HepG2 (cell line): ENCODE results near the gene LRRC4C. TPM values are rescaled to one million over a fixed set of nuclear protein-coding genes. Genes with fewer than 3 reads are reported as not detected.

Experiments used
- ATAC-seq: fragments of 200-7000 bp; cut with Tn5 transposase; 3 replicates; pipeline ENCODE4 v1.9.1; 2020; ENCODE audit warnings: mild to moderate bottlenecking, moderate library complexity
- BruUV-seq: library from RNA; stranded (reverse); fragments of 400-500 nt; replicated peaks from 2 replicates; lab custom pipeline; 2021; lab: Mats Ljungman, UMichigan
- CTCF ChIA-PET: fragments of 300-600 bp; formaldehyde crosslinking; extraction: SDS; loops from one replicate; lab custom pipeline; 2021; ENCODE audit warnings: low total read pairs, inconsistent platforms, low intra/inter-chr PET ratio; lab: Yijun Ruan, JAX
- POLR2A ChIA-PET: fragments of 350-600 bp; sonication (Branson Sonifier 250); formaldehyde crosslinking; loops from one replicate; lab custom pipeline; 2020; ENCODE audit warnings: antibody characterized with exemption, inconsistent platforms; lab: Yijun Ruan, JAX
- DNase-seq: peaks from one replicate; pipeline ENCODE4 v3.0.0-alpha.2; 2015; ENCODE audit warnings: low spot score
- FAIRE-seq: peaks from 3 replicates; lab custom pipeline; 2011; peaks lifted over from hg19 to GRCh38; lab: Jason Lieb, UNC
- H2AFZ ChIP-seq: one replicate; pipeline ENCODE4 v1.6.1; 2011; ENCODE audit warnings: low read length, inconsistent platforms
- H3K27ac ChIP-seq: fragments of 300-600 bp; 3 replicates; pipeline ENCODE4 v1.8.0; 2011; ENCODE audit warnings: mixed run types, mild to moderate bottlenecking, mixed read lengths, low read length, inconsistent platforms; ENCODE audit not compliant: insufficient read depth; ENCODE audit errors: extremely low read length
- H3K27me3 ChIP-seq, 2 experiments: fragments of 200-600 bp in 1 of 2; 2 replicates in 1 of 2; 3 replicates in 1 of 2; pipeline versions ENCODE4 v1.6.0 to v1.8.0; 2011; ENCODE audit warnings: low read length in 2 of 2, mild to moderate bottlenecking in 2 of 2, moderate library complexity in 2 of 2, inconsistent platforms in 1 of 2; ENCODE audit not compliant: insufficient read depth in 2 of 2, control insufficient read depth in 1 of 2
- H3K36me3 ChIP-seq, 2 experiments: fragments of 200-600 bp in 1 of 2; replicated peaks in 1 of 2; 2 replicates in 1 of 2; 3 replicates in 1 of 2; pipeline versions ENCODE4 v1.5.1 to v1.8.0; 2011; ENCODE audit warnings: low read length in 2 of 2, inconsistent platforms in 1 of 2; ENCODE audit not compliant: insufficient read depth in 2 of 2, control insufficient read depth in 1 of 2
- H3K4me1 ChIP-seq: 2 replicates; pipeline ENCODE4 v1.5.1; 2012; ENCODE audit warnings: low read length, inconsistent platforms; ENCODE audit not compliant: insufficient read depth
- H3K4me2 ChIP-seq: 2 replicates; pipeline ENCODE4 v1.6.0; 2011; ENCODE audit warnings: low read depth, low read length, inconsistent platforms
- H3K4me3 ChIP-seq, 3 experiments: fragments of 200-600 bp in 1 of 3; sonication (generic), shearing (Covaris generic) in 1 of 3; replicated peaks in 1 of 3; 2 replicates each; pipeline ENCODE4 v1.5.1; 2011 to 2016; ENCODE audit warnings: low read length in 3 of 3, inconsistent platforms in 2 of 3, low read depth in 2 of 3, mild to moderate bottlenecking in 2 of 3, control low read depth in 1 of 3, mixed read lengths in 1 of 3; ENCODE audit not compliant: insufficient read depth in 1 of 3
- H3K79me2 ChIP-seq: one replicate; pipeline ENCODE4 v1.6.1; 2011; ENCODE audit warnings: low read length, inconsistent platforms; ENCODE audit not compliant: insufficient read depth
- H3K9ac ChIP-seq: 2 replicates; pipeline ENCODE4 v1.6.0; 2011; ENCODE audit warnings: mild to moderate bottlenecking, low read depth, low read length, inconsistent platforms; ENCODE audit not compliant: insufficient read depth
- H3K9me3 ChIP-seq: 2 replicates; pipeline ENCODE4 v1.5.1; 2012; ENCODE audit warnings: mild to moderate bottlenecking, low read length
- H4K20me1 ChIP-seq: 2 replicates; pipeline ENCODE4 v1.6.0; 2011; ENCODE audit warnings: inconsistent platforms, mild to moderate bottlenecking, low read length, moderate library complexity; ENCODE audit not compliant: insufficient read depth
- CHD4 ChIP-seq: fragments of 200-600 bp; sonication (generic); IDR thresholded peaks from 2 replicates; pipeline ENCODE4 v1.7.0; 2017; ENCODE audit warnings: mild to moderate bottlenecking, low read length, borderline replicate concordance
- KLF9 ChIP-seq: IDR thresholded peaks from 2 replicates; pipeline ENCODE4 v1.6.1; 2016; ENCODE audit warnings: low read depth
- MZF1 ChIP-seq: sonication (generic); formaldehyde crosslinking; IDR thresholded peaks from 2 replicates; pipeline ENCODE4 v1.8.1; 2023; ENCODE audit warnings: mild to moderate bottlenecking, missing genetic modification reagents, borderline replicate concordance
- POLR2AphosphoS2 ChIP-seq: IDR thresholded peaks from 2 replicates; pipeline ENCODE4 v1.6.1; 2011; ENCODE audit warnings: low read depth, low read length, improper control_type of control experiment
- TCF7 ChIP-seq: sonication (generic); IDR thresholded peaks from 2 replicates; pipeline ENCODE4 v1.6.1; 2016; ENCODE audit warnings: antibody characterized with exemption, low read depth
- ZFP62 ChIP-seq: sonication (generic); formaldehyde crosslinking; IDR thresholded peaks from 2 replicates; pipeline ENCODE4 v1.4.0; 2020; ENCODE audit warnings: missing genetic modification reagents
- ZNF18 ChIP-seq: sonication (generic); formaldehyde crosslinking; IDR thresholded peaks from 2 replicates; pipeline ENCODE4 v1.8.0; 2022; ENCODE audit warnings: mild to moderate bottlenecking, missing genetic modification reagents; ENCODE audit not compliant: insufficient replicate concordance
- ZNF224 ChIP-seq: sonication (generic); formaldehyde crosslinking; IDR thresholded peaks from 2 replicates; pipeline ENCODE4 v1.5.0; 2020; ENCODE audit warnings: mild to moderate bottlenecking, missing genetic modification reagents
- ZNF292 ChIP-seq: sonication (generic); formaldehyde crosslinking; IDR thresholded peaks from 2 replicates; pipeline ENCODE4 v1.8.1; 2022; ENCODE audit warnings: mild to moderate bottlenecking, low read depth, missing genetic modification reagents, borderline replicate concordance
- ZNF691 ChIP-seq: sonication (generic); formaldehyde crosslinking; IDR thresholded peaks from 2 replicates; pipeline ENCODE4 v1.4.0; 2020; ENCODE audit warnings: missing genetic modification reagents, low read depth, mild to moderate bottlenecking, borderline replicate concordance
- WGBS: methylation state at CpG from one replicate; pipeline ENCODE4 v1.1.6; 2017; ENCODE audit warnings: low lambda C conversion rate; 5-methylcytosine and 5-hydroxymethylcytosine counted together
- in situ Hi-C: cut with HindIII; loops from 2 replicates; pipeline ENCODE4 v1.10.0; 2017; ENCODE audit warnings: low pct_unique_long_range_greater_than_20kb; ENCODE audit not compliant: extremely low pct_ligation_motif_present
- intact Hi-C: fragments of 100-400 bp; cut with micrococcal nuclease; formaldehyde crosslinking; loops from one replicate; pipeline ENCODE4 v1.10.0; 2022; ENCODE audit not compliant: unreplicated experiment
- polyA plus RNA-seq, 8 experiments: library from polyadenylated mRNA; depleted of rRNA in 3 of 8; stranded (reverse) in 7 of 8; unstranded in 1 of 8; fragments of >200 nt; fragmentation: Illumina TruSeq in 4 of 8; extraction: Trizol in 4 of 8; gene quantifications; 2 replicates each; pipeline versions ENCODE4 v1.2.1 to v1.2.3, GENCODE V29; 2011 to 2016; ENCODE audit warnings: low read depth in 4 of 8, missing spikeins in 1 of 8, mixed read lengths in 1 of 8; ENCODE audit not compliant: insufficient read depth in 1 of 8
- total RNA-seq, 5 experiments: library from RNA; depleted of rRNA; stranded (reverse); fragments of >200 nt; fragmentation: Illumina TruSeq; extraction: Trizol; gene quantifications; 2 replicates each; pipeline ENCODE4 v1.2.3, GENCODE V29; 2016; ENCODE audit warnings: low read depth in 1 of 5

LRRC4C gene
- total and polyA plus RNA-seq, 2 of the 13 experiments (the other 11 are each of a cell fraction or from before 2014, with no cell fraction given): not detected

GRCh38 chr11:41309111-41309522, 150.3 kb downstream of the LRRC4C start:
- H3K36me3 ChIP-seq: no peaks in the 10 kb centered on the region
- intact Hi-C loops: no loop called here
- FAIRE-seq: no peak
- no peak overlapping the region for H2AFZ ChIP-seq
- no peaks in the 10 kb centered on the region for H3K4me1 ChIP-seq
- 36% methylated on average over 4 of the region's 4 CpGs for WGBS
- no peak overlapping the region for H3K9ac ChIP-seq
- no peak overlapping the region for H3K27ac ChIP-seq
- in situ Hi-C loops: no loop called here
- H3K27me3 ChIP-seq: no peaks in the 10 kb centered on the region
- H3K79me2 ChIP-seq: no peaks in the 10 kb centered on the region
- ATAC-seq: no peak
- no peaks in the 10 kb centered on the region for H3K9me3 ChIP-seq
- CTCF ChIA-PET: no interaction called here
- no TSS peak for BruUV-seq
- no peak overlapping the region for H3K4me2 ChIP-seq
- TF ChIP-seq POLR2AphosphoS2 (no peak), TCF7 (no peak), CHD4 (no peak), MZF1 (CRISPR knock-in tag) (no peak), ZNF224 (CRISPR knock-in tag) (no peak), ZNF691 (no peak), ZFP62 (CRISPR knock-in tag) (no peak), KLF9 (CRISPR knock-in tag) (no peak), ZNF18 (CRISPR knock-in tag) (no peak), ZNF292 (CRISPR knock-in tag) (no peak)
- H4K20me1 ChIP-seq: no peaks in the 10 kb centered on the region
- POLR2A ChIA-PET: no interaction called here
- no peak for DNase-seq
- no peak overlapping the region for H3K4me3 ChIP-seq
